GM23338 (cell line): ENCODE results near the gene TSPOAP1.

Experiments
- CREB1 ChIP-seq: fragments of 250-450 bp; sonication (Bioruptor Pico); IDR thresholded peaks from 2 replicates; pipeline ENCODE4 v1.5.0; 2020; ENCODE audit warnings: low read depth, mild to moderate bottlenecking, moderate library complexity
- EZH2 ChIP-seq: fragments of 200-600 bp; sonication (generic); IDR thresholded peaks from one replicate; pipeline ENCODE4 v1.8.0; 2017; ENCODE audit warnings: antibody characterized with exemption, mild to moderate bottlenecking, low read depth; ENCODE audit not compliant: unreplicated experiment
- EZH2phosphoT487 ChIP-seq: fragments of 200-600 bp; sonication (generic); IDR thresholded peaks from one replicate; pipeline ENCODE4 v1.8.1; 2018; ENCODE audit warnings: antibody characterized with exemption; ENCODE audit not compliant: unreplicated experiment
- JUNB ChIP-seq: IDR thresholded peaks from one replicate; pipeline ENCODE4 v1.6.1; 2016; ENCODE audit warnings: antibody characterized with exemption; ENCODE audit not compliant: unreplicated experiment
- NANOG ChIP-seq: IDR thresholded peaks from 2 replicates; pipeline ENCODE4 v1.6.1; 2016; ENCODE audit warnings: antibody characterized with exemption, borderline replicate concordance
- POLR2AphosphoS5 ChIP-seq: IDR thresholded peaks from 2 replicates; pipeline ENCODE4 v1.6.1; 2016; ENCODE audit warnings: antibody characterized with exemption, low read depth
- TF ChIP-seq, protein P1 (sequence below): IDR thresholded peaks from one replicate; pipeline ENCODE4 v1.6.1; 2018; ENCODE audit warnings: antibody characterized with exemption; ENCODE audit not compliant: unreplicated experiment
- TF ChIP-seq, protein P2 (sequence below), 2 experiments: fragments of 200-600 bp in 1 of 2; sonication (generic) in 1 of 2; conservative IDR thresholded peaks; 2 replicates each; pipeline versions ENCODE4 v1.5.1 to v1.6.1; 2016 to 2017; ENCODE audit warnings: antibody characterized with exemption in 2 of 2, low read depth in 2 of 2, mild to moderate bottlenecking in 2 of 2, moderate library complexity in 1 of 2

DNA sequence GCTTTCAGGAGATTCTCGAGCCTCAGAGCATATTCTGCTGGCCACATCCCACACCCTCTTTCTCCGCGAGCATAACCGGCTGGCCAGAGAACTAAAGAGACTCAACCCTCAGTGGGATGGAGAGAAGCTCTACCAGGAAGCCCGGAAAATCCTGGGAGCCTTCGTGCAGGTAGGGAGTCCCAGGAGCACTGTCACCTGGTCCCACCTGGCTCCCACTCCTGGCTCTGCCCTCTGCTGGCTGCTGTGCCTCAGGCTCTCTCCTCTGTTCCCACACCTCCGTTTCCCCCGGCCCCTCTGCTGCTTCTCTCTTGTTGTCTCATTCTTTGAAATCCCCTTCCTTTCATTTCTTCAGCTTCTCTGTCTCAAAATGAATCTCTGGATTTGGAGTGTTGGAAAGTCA is 73.8 kb downstream of the TSPOAP1 start:
- TF ChIP-seq, protein P1, sequence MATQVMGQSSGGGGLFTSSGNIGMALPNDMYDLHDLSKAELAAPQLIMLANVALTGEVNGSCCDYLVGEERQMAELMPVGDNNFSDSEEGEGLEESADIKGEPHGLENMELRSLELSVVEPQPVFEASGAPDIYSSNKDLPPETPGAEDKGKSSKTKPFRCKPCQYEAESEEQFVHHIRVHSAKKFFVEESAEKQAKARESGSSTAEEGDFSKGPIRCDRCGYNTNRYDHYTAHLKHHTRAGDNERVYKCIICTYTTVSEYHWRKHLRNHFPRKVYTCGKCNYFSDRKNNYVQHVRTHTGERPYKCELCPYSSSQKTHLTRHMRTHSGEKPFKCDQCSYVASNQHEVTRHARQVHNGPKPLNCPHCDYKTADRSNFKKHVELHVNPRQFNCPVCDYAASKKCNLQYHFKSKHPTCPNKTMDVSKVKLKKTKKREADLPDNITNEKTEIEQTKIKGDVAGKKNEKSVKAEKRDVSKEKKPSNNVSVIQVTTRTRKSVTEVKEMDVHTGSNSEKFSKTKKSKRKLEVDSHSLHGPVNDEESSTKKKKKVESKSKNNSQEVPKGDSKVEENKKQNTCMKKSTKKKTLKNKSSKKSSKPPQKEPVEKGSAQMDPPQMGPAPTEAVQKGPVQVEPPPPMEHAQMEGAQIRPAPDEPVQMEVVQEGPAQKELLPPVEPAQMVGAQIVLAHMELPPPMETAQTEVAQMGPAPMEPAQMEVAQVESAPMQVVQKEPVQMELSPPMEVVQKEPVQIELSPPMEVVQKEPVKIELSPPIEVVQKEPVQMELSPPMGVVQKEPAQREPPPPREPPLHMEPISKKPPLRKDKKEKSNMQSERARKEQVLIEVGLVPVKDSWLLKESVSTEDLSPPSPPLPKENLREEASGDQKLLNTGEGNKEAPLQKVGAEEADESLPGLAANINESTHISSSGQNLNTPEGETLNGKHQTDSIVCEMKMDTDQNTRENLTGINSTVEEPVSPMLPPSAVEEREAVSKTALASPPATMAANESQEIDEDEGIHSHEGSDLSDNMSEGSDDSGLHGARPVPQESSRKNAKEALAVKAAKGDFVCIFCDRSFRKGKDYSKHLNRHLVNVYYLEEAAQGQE, result no peak
- TF ChIP-seq EZH2 (no peak), EZH2phosphoT487 (no peak), NANOG (no peak), POLR2AphosphoS5 (no peak), CREB1 (CRISPR knock-in tag) (no peak), JUNB (no peak)
- TF ChIP-seq, protein P2, sequence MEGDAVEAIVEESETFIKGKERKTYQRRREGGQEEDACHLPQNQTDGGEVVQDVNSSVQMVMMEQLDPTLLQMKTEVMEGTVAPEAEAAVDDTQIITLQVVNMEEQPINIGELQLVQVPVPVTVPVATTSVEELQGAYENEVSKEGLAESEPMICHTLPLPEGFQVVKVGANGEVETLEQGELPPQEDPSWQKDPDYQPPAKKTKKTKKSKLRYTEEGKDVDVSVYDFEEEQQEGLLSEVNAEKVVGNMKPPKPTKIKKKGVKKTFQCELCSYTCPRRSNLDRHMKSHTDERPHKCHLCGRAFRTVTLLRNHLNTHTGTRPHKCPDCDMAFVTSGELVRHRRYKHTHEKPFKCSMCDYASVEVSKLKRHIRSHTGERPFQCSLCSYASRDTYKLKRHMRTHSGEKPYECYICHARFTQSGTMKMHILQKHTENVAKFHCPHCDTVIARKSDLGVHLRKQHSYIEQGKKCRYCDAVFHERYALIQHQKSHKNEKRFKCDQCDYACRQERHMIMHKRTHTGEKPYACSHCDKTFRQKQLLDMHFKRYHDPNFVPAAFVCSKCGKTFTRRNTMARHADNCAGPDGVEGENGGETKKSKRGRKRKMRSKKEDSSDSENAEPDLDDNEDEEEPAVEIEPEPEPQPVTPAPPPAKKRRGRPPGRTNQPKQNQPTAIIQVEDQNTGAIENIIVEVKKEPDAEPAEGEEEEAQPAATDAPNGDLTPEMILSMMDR (conservative IDR thresholded peaks at IDR 0.05; ENCODE audit: low read depth in 2 of 2), result peak; percentile 67 to 77
